Thoracic aorta (tissue), 2 donors: ENCODE measurements around the gene HEXD. TPM values are rescaled to one million over a fixed set of nuclear protein-coding genes. Genes with fewer than 3 reads are reported as not detected.
A peak's percentile ranks its signal among the peaks of the same experiment; 100 is the strongest.

Experiments used
- ATAC-seq: fragments of 150-250 bp; one replicate; pipeline ENCODE4 v1.8.0; 2017; ENCODE audit warnings: low read depth; ENCODE audit not compliant: insufficient number of reproducible peaks, low FRiP score
- DNase-seq: peaks from one replicate; pipeline ENCODE4 v3.0.0-alpha.2; 2020; ENCODE audit warnings: low spot score
- H3K27ac ChIP-seq, 2 donors: fragments of 200-600 bp; sonication (generic); 1 replicate in 1 of 2; 2 replicates in 1 of 2; pipeline ENCODE4 v1.5.1; 2016; ENCODE audit warnings: mild to moderate bottlenecking in 2 of 2, moderate library complexity in 2 of 2
- H3K27me3 ChIP-seq: fragments of 200-600 bp; sonication (generic); replicated peaks from 2 replicates; pipeline ENCODE4 v1.6.0; 2016; ENCODE audit warnings: mild to moderate bottlenecking; ENCODE audit not compliant: insufficient read depth
- H3K36me3 ChIP-seq: fragments of 200-600 bp; sonication (generic); one replicate; pipeline ENCODE4 v1.5.1; 2016
- H3K4me1 ChIP-seq, 2 donors: fragments of 200-600 bp; sonication (generic); 1 replicate in 1 of 2; 2 replicates in 1 of 2; pipeline versions ENCODE4 v1.5.1 to v1.6.0; 2016; ENCODE audit warnings: low read depth in 2 of 2, mild to moderate bottlenecking in 1 of 2; ENCODE audit not compliant: control insufficient read depth in 1 of 2
- H3K4me3 ChIP-seq: fragments of 200-600 bp; sonication (generic); 2 replicates; pipeline ENCODE4 v1.5.1; 2016; ENCODE audit warnings: mild to moderate bottlenecking
- H3K9me3 ChIP-seq: fragments of 200-600 bp; sonication (generic); 2 replicates; pipeline ENCODE4 v1.5.1; 2016
- CTCF ChIP-seq: fragments of 200-600 bp; sonication (generic); IDR thresholded peaks from one replicate; pipeline ENCODE4 v1.5.1; 2019; ENCODE audit warnings: antibody characterized with exemption
- total RNA-seq, 2 donors: library from RNA; depleted of rRNA; stranded (reverse); fragments of >200 nt; gene quantifications; one replicate each; pipeline versions ENCODE4 v1.1.0 to v1.2.3, GENCODE V29; 2016

Gene HEXD
- 10 to 100 TPM; 31.4 to 34.7 TPM for total RNA-seq

- DNase-seq = no peak
- ATAC-seq = peak; percentile 84
- Histone ChIP-seq H3K4me3 (peak within 1 kb of the TSS; percentile 92), H3K36me3 (no peaks in the 10 kb centered on the region), H3K4me1 (peaks cover 8 to 14% of the 10 kb centered on the region in 2 donors), H3K9me3 (no peaks in the 10 kb centered on the region), H3K27ac (peak within 1 kb of the TSS; percentile 73 to 88), H3K27me3 (no peaks in the 10 kb centered on the region)
- TF ChIP-seq CTCF = no peak
Measured at GRCh38 chr17:82418001-82418986, at the start of gene HEXD, which contains the start of gene OGFOD3. HEXD (plus strand) TSS chr17:82418347; CDS start chr17:82419800, 1,453 bp downstream. OGFOD3 (minus strand) TSS chr17:82418586; CDS start chr17:82418485, 101 bp downstream.

DNA sequence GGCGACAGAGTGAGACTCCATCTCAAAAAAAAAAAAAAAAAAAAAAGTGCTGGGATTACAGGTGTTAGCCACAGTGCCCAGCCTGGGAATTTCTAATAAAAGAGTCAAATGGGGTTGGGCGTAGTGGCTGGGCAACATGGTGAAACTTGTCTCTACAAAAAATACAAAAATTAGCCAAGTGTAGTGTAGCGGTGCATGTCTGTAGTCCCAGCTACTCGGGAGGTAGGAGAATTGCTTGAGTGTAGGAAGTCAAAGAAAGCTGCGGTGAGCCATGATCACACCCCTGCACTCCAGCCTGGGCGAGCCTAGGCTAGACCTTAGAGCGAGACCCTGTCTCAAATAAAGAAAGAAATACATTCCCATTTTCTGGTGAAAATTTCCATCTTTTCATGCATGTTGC, 48.9 kb upstream of the HEXD start:
- peaks cover 5 to 20% of the 10 kb centered on the region in 2 donors for H3K4me1 ChIP-seq
- DNase-seq = no peak
- TF ChIP-seq CTCF = no peak
- no peak overlapping the region for H3K27ac ChIP-seq
- ATAC-seq = no peak
- peaks cover 20% of the 10 kb centered on the region for H3K27me3 ChIP-seq
- H3K4me3 ChIP-seq = no peak overlapping the region
- H3K36me3 ChIP-seq = no peaks in the 10 kb centered on the region
- H3K9me3 ChIP-seq = no peaks in the 10 kb centered on the region

GRCh38 chr17:82370471-82371332, 47.4 kb upstream of the HEXD start:
- Histone ChIP-seq H3K27me3 (peaks cover 24% of the 10 kb centered on the region), H3K4me3 (peak overlapping the region; percentile 62), H3K4me1 (peaks cover 5 to 20% of the 10 kb centered on the region in 2 donors), H3K27ac (no peak overlapping the region), H3K36me3 (no peaks in the 10 kb centered on the region), H3K9me3 (no peaks in the 10 kb centered on the region)
- DNase-seq (no peak), ATAC-seq (no peak)
- no peak for TF ChIP-seq CTCF

DNA sequence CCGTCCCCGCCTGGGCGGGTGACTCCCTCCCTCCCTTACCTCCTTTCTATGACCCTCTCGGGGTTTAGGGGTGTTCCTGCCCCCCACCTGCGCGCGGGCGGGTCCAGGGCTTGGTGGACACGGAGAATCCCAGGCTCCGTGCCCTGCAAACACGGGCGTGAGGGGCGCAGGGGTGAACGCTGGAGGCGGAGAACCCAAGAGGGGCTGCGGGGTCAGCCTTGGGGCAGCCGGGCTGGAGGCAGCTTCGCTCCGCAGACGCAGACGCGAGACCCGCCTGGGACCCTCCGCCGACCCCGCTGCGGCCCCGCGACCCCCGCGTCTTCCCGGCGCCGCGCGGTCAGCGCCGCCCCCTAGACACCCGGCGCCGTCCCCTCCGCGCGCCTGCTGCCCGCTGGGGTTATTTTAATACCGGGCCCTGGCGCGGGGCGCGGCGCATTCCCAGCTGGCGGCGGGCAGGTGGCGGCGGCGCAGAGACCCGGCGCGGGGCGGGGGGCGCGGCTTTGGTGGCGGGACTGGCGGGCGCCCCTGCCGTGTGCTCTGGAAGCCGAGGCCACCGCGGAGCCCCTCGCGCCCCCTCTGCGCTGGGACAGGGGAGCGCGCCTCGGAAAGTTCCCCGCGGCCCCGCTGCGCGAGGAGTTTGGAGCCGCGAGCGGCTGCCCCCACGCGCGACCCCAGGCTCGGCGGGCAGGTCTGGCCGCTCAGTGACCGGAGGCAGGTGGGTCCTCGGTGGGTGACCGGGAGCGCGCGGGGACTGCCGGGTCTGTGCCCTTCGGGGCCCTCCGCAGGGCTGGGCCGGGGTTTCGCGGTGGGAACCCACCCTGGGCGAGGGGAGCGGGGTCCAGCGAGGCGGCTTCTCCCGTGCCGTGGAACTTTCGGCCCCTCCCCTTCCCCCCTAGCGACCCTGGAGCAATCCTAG, 46.6 kb upstream of the HEXD start, which contains the start of gene UTS2R:
UTS2R (plus strand) TSS at position 433 of the 916 bp plus-strand sequence. CDS start 2,560 bp downstream, outside the sequence.
- Histone ChIP-seq H3K9me3 (no peaks in the 10 kb centered on the region), H3K27me3 (peaks cover 27% of the 10 kb centered on the region), H3K27ac (no peak within 1 kb of the TSS), H3K4me1 (peaks cover 5 to 20% of the 10 kb centered on the region in 2 donors), H3K4me3 (peak within 1 kb of the TSS; percentile 62), H3K36me3 (no peaks in the 10 kb centered on the region)
- TF ChIP-seq CTCF = no peak
- ATAC-seq (no peak), DNase-seq (no peak)
